K562 (cell line): ENCODE results near the gene CPLX3. TPM values are rescaled to one million over a fixed set of nuclear protein-coding genes. Genes with fewer than 3 reads are reported as not detected.

ENCODE experiments used
- BRD9 ChIP-seq: fragments of 450-650 bp; IDR thresholded peaks from 2 replicates; pipeline ENCODE4 v1.6.1; 2018; ENCODE audit warnings: low read depth; ENCODE audit not compliant: partially characterized antibody
- CUX1 ChIP-seq: fragments of 200-800 bp; sonication (Bioruptor generic); IDR thresholded peaks from 2 replicates; pipeline ENCODE4 v1.6.1; 2016; ENCODE audit warnings: missing genetic modification characterization, missing compliant biosample characterization
- DIDO1 ChIP-seq: fragments of 450-650 bp; IDR thresholded peaks from 2 replicates; pipeline ENCODE4 v1.6.1; 2016; ENCODE audit warnings: low read depth, missing biosample characterization, missing genetic modification characterization
- ERF ChIP-seq: fragments of 450-650 bp; formaldehyde crosslinking; IDR thresholded peaks from 2 replicates; pipeline ENCODE4 v1.4.0; 2020; ENCODE audit warnings: mild to moderate bottlenecking, mixed read lengths
- ETS1 ChIP-seq: conservative IDR thresholded peaks from 2 replicates; pipeline ENCODE4 v1.6.1; 2011; ENCODE audit warnings: low read depth, mild to moderate bottlenecking, low read length; ENCODE audit not compliant: control insufficient read depth
- HNRNPL ChIP-seq: fragments of 200-400 bp; formaldehyde crosslinking; IDR thresholded peaks from 2 replicates; pipeline ENCODE4 v1.6.1; 2017; ENCODE audit warnings: low read depth, mild to moderate bottlenecking, low read length
- HNRNPUL1 ChIP-seq: fragments of 200-400 bp; formaldehyde crosslinking; IDR thresholded peaks from 2 replicates; pipeline ENCODE4 v1.6.1; 2017; ENCODE audit warnings: low read length
- IFI16 ChIP-seq: fragments of 250-450 bp; sonication (Bioruptor Pico); IDR thresholded peaks from 2 replicates; pipeline ENCODE4 v2.1.2; 2022; ENCODE audit warnings: mild to moderate bottlenecking, inconsistent platforms
- MEF2A ChIP-seq: IDR thresholded peaks from 2 replicates; pipeline ENCODE4 v1.6.1; 2011; ENCODE audit warnings: low read depth, mild to moderate bottlenecking, low read length, moderate library complexity; ENCODE audit not compliant: control insufficient read depth
- OTX1 ChIP-seq: fragments of 450-650 bp; formaldehyde crosslinking; IDR thresholded peaks from 2 replicates; pipeline ENCODE4 v1.4.0; 2022; ENCODE audit warnings: mild to moderate bottlenecking
- SMC3 ChIP-seq: conservative IDR thresholded peaks from 2 replicates; pipeline ENCODE4 v1.6.1; 2011; ENCODE audit warnings: low read depth, low read length, improper control_type of control experiment; ENCODE audit not compliant: insufficient read depth
- TRIM24 ChIP-seq, 2 experiments: fragments of 450-650 bp; IDR thresholded peaks; 2 replicates each; pipeline ENCODE4 v1.6.1; 2016
- ZBTB5 ChIP-seq: fragments of 450-650 bp; IDR thresholded peaks from 2 replicates; pipeline ENCODE4 v1.6.1; 2017; ENCODE audit warnings: antibody characterized with exemption
- ZBTB7A ChIP-seq: IDR thresholded peaks from 2 replicates; pipeline ENCODE4 v1.6.1; 2011; ENCODE audit warnings: low read depth, mild to moderate bottlenecking, low read length, moderate library complexity, borderline replicate concordance; ENCODE audit not compliant: control insufficient read depth
- ZC3H8 ChIP-seq: fragments of 450-650 bp; IDR thresholded peaks from 2 replicates; pipeline ENCODE4 v1.6.1; 2017
- ZNF395 ChIP-seq: fragments of 200-800 bp; sonication (Bioruptor generic); IDR thresholded peaks from 2 replicates; pipeline ENCODE4 v1.6.1; 2017; ENCODE audit warnings: missing genetic modification characterization, missing compliant biosample characterization
- ZNF764 ChIP-seq: fragments of 250-450 bp; sonication (Bioruptor Pico); IDR thresholded peaks from 2 replicates; pipeline ENCODE4 v1.4.0; 2020; ENCODE audit warnings: low read depth, mild to moderate bottlenecking, moderate library complexity
- ZNF778 ChIP-seq: fragments of 450-650 bp; formaldehyde crosslinking; IDR thresholded peaks from 2 replicates; pipeline ENCODE4 v1.4.0; 2020; ENCODE audit warnings: mild to moderate bottlenecking, moderate library complexity
- polyA plus RNA-seq, 8 experiments: library from polyadenylated mRNA; depleted of rRNA in 4 of 8; stranded (reverse) in 5 of 8; unstranded in 3 of 8; fragments of >200 nt; fragmentation: Nextera tagmentation in 2 of 8; fragmentation: Illumina TruSeq in 1 of 8; extraction: Ambion mirVana in 2 of 8; extraction: Trizol in 1 of 8; gene quantifications; 2 replicates each; pipeline versions ENCODE4 v1.2.1 to v1.2.3, GENCODE V29; 2011 to 2014; ENCODE audit warnings: inconsistent platforms in 1 of 8, missing spikeins in 1 of 8
- total RNA-seq, 7 experiments: library from RNA; depleted of rRNA in 6 of 7; stranded (reverse); fragments of >200 nt in 6 of 7; fragmentation: Illumina TruSeq in 2 of 7; extraction: Trizol in 2 of 7; gene quantifications; 2 replicates each; pipeline versions ENCODE4 v1.2.1 to v1.2.3, GENCODE V29; 2011 to 2021; ENCODE audit warnings: low replicate concordance in 1 of 7

The CPLX3 gene
- total and polyA plus RNA-seq, 9 of the 15 experiments (the other 6 are each of a cell fraction or from before 2014, with no cell fraction given) = not detected

GRCh38 chr15:74780523-74781430 lies 45.6 kb upstream of the CPLX3 start (continued):
- TF ChIP-seq CUX1 (CRISPR knock-in tag) = no peak
- no peak for TF ChIP-seq HNRNPL
- TF ChIP-seq OTX1 (CRISPR knock-in tag) = no peak
- no peak for TF ChIP-seq IFI16 (CRISPR knock-in tag)
- TF ChIP-seq BRD9 = peak; percentile 63
- TF ChIP-seq ZBTB7A = no peak
- no peak for TF ChIP-seq MEF2A
- no peak for TF ChIP-seq ETS1
- TF ChIP-seq HNRNPUL1 = no peak
- no peak for TF ChIP-seq ZC3H8
- TF ChIP-seq ZNF764 (CRISPR knock-in tag) = no peak
- 0 out of 2 replicates have a peak, but pooled peaks have one; percentile 8 for TF ChIP-seq ZBTB5
- no peak for TF ChIP-seq ERF (CRISPR knock-in tag)
- no peak for TF ChIP-seq TRIM24 (IDR thresholded peaks at IDR 0.05)
- TF ChIP-seq ZNF778 (CRISPR knock-in tag) = no peak
- TF ChIP-seq ZNF395 = 0 out of 2 replicates have a peak, but pooled peaks have one; percentile 4
- TF ChIP-seq SMC3 = no peak
- TF ChIP-seq DIDO1 (tag) = no peak
